Keratinocyte (primary cell): ENCODE results near the gene SPON1.

Source experiments
- CTCF ChIP-seq, 3 experiments: IDR thresholded peaks in 1 of 3; conservative IDR thresholded peaks in 1 of 3; optimal IDR thresholded peaks in 1 of 3; 2 replicates in 2 of 3; 3 replicates in 1 of 3; pipeline versions ENCODE3 to v1.5.1; 2011; ENCODE audit warnings: low read length in 3 of 3, mild to moderate bottlenecking in 3 of 3, moderate library complexity in 2 of 3, control low read depth in 1 of 3, inconsistent platforms in 1 of 3; ENCODE audit not compliant: insufficient read depth in 2 of 3; ENCODE audit errors: extremely low read depth in 1 of 3
- EZH2 ChIP-seq: IDR thresholded peaks from one replicate; pipeline ENCODE4 v1.6.1; 2012; ENCODE audit warnings: inconsistent platforms, mild to moderate bottlenecking, low read length, moderate library complexity

- TF ChIP-seq CTCF (optimal IDR thresholded peaks at IDR 0.05 in 1 of 3, IDR thresholded peaks at IDR 0.05 in 1 of 3, conservative IDR thresholded peaks at IDR 0.05 in 1 of 3; ENCODE audit: extremely low read depth in 1 of 3, insufficient read depth in 2 of 3, low read length in 3 of 3) (no peak), EZH2 (no peak)
Measured at GRCh38 chr11:14136561-14136960, 174.0 kb downstream of the SPON1 start.
